SK-N-SH treated with all-trans-retinoic acid at 6 μM for 48 hours (cell line): ENCODE data around the gene TMEM127.

Experiments
- ATAC-seq: fragments of 200-7000 bp; cut with Tn5 transposase; 3 replicates; pipeline ENCODE4 v1.9.1; 2020; ENCODE audit warnings: mild to moderate bottlenecking, moderate library complexity
- ARNTL ChIP-seq: fragments of 450-650 bp; formaldehyde crosslinking; IDR thresholded peaks from 2 replicates; pipeline ENCODE4 v1.5.0; 2020; ENCODE audit warnings: low read depth, mild to moderate bottlenecking, moderate library complexity, borderline replicate concordance
- ESRRG ChIP-seq: fragments of 250-450 bp; sonication (Bioruptor Pico); IDR thresholded peaks from 2 replicates; pipeline ENCODE4 v1.6.1; 2021; ENCODE audit warnings: mild to moderate bottlenecking
- OSR1 ChIP-seq: fragments of 250-450 bp; sonication (Bioruptor Pico); IDR thresholded peaks from 2 replicates; pipeline ENCODE4 v1.8.0; 2022; ENCODE audit warnings: moderate library complexity, mild to moderate bottlenecking, inconsistent platforms
- PPARA ChIP-seq: fragments of 250-450 bp; sonication (Bioruptor Pico); IDR thresholded peaks from 2 replicates; pipeline ENCODE4 v1.5.0; 2020; ENCODE audit warnings: mild to moderate bottlenecking, borderline replicate concordance
- RARB ChIP-seq: fragments of 250-450 bp; sonication (Bioruptor Pico); IDR thresholded peaks from 2 replicates; pipeline ENCODE4 v1.8.0; 2021; ENCODE audit warnings: mild to moderate bottlenecking, moderate library complexity
- SNAI2 ChIP-seq: fragments of 250-450 bp; sonication (Bioruptor Pico); IDR thresholded peaks from 2 replicates; pipeline ENCODE4 v1.5.0; 2020; ENCODE audit warnings: mild to moderate bottlenecking, moderate library complexity
- TOX ChIP-seq: fragments of 250-450 bp; sonication (Bioruptor Pico); IDR thresholded peaks from 2 replicates; pipeline ENCODE4 v1.8.0; 2021; ENCODE audit warnings: mild to moderate bottlenecking, moderate library complexity, borderline replicate concordance
- ZC3H10 ChIP-seq: fragments of 250-450 bp; sonication (Bioruptor Pico); IDR thresholded peaks from 2 replicates; pipeline ENCODE4 v1.5.1; 2021; ENCODE audit warnings: mild to moderate bottlenecking, moderate library complexity
- ZNF565 ChIP-seq: fragments of 450-650 bp; formaldehyde crosslinking; conservative IDR thresholded peaks from 2 replicates; pipeline ENCODE4 v1.5.0; 2020; ENCODE audit warnings: low read depth, mild to moderate bottlenecking, moderate library complexity
- ZNF70 ChIP-seq: fragments of 450-650 bp; formaldehyde crosslinking; IDR thresholded peaks from 2 replicates; pipeline ENCODE4 v1.5.0; 2020; ENCODE audit warnings: mild to moderate bottlenecking, moderate library complexity
- ZNF8 ChIP-seq: fragments of 450-650 bp; formaldehyde crosslinking; IDR thresholded peaks from 2 replicates; pipeline ENCODE4 v1.5.0; 2020; ENCODE audit warnings: mild to moderate bottlenecking, moderate library complexity
- TF ChIP-seq, protein P1 (sequence below): fragments of 250-450 bp; sonication (Bioruptor Pico); IDR thresholded peaks from 2 replicates; pipeline ENCODE4 v1.5.1; 2021; ENCODE audit warnings: mild to moderate bottlenecking, moderate library complexity
- TF ChIP-seq, protein P2 (sequence below): fragments of 250-450 bp; sonication (Bioruptor Pico); IDR thresholded peaks from 2 replicates; pipeline ENCODE4 v1.5.0; 2020; ENCODE audit warnings: mild to moderate bottlenecking, moderate library complexity
- TF ChIP-seq, protein P3 (sequence below): fragments of 250-450 bp; sonication (Bioruptor Pico); IDR thresholded peaks from 2 replicates; pipeline ENCODE4 v1.8.0; 2021; ENCODE audit warnings: low read depth, mild to moderate bottlenecking, moderate library complexity, borderline replicate concordance
- TF ChIP-seq, protein P4 (sequence below): fragments of 250-450 bp; sonication (Bioruptor Pico); IDR thresholded peaks from 2 replicates; pipeline ENCODE4 v1.8.0; 2020; ENCODE audit warnings: mild to moderate bottlenecking, moderate library complexity, borderline replicate concordance

Gene TMEM127

DNA sequence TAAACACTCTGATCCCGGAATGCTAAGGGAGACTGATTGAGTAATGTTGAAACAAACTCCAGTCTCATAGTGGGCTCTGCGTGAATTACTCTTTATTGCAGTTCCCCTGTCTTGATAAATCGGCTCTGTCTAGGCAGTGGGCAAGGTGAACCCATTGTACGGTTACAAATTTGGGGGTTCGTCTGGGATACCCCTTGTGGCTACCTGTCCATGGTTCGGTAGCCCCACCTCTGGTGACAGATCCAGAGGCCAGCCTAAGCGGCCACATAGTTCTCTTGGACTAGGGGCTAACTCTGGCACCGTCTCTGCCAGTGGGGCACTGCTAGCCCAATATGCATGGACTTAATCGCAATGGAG is 56.1 kb downstream of the TMEM127 start:
- TF ChIP-seq ZNF70 (CRISPR knock-in tag) (no peak), RARB (no peak), TOX (CRISPR knock-in tag) (no peak), PPARA (no peak), ARNTL (no peak), ZNF565 (no peak), ZNF8 (CRISPR knock-in tag) (no peak)
- TF ChIP-seq, protein P1, sequence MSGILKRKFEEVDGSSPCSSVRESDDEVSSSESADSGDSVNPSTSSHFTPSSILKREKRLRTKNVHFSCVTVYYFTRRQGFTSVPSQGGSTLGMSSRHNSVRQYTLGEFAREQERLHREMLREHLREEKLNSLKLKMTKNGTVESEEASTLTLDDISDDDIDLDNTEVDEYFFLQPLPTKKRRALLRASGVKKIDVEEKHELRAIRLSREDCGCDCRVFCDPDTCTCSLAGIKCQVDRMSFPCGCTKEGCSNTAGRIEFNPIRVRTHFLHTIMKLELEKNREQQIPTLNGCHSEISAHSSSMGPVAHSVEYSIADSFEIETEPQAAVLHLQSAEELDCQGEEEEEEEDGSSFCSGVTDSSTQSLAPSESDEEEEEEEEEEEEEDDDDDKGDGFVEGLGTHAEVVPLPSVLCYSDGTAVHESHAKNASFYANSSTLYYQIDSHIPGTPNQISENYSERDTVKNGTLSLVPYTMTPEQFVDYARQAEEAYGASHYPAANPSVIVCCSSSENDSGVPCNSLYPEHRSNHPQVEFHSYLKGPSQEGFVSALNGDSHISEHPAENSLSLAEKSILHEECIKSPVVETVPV (CRISPR knock-in tag), result no peak
- TF ChIP-seq, protein P2, sequence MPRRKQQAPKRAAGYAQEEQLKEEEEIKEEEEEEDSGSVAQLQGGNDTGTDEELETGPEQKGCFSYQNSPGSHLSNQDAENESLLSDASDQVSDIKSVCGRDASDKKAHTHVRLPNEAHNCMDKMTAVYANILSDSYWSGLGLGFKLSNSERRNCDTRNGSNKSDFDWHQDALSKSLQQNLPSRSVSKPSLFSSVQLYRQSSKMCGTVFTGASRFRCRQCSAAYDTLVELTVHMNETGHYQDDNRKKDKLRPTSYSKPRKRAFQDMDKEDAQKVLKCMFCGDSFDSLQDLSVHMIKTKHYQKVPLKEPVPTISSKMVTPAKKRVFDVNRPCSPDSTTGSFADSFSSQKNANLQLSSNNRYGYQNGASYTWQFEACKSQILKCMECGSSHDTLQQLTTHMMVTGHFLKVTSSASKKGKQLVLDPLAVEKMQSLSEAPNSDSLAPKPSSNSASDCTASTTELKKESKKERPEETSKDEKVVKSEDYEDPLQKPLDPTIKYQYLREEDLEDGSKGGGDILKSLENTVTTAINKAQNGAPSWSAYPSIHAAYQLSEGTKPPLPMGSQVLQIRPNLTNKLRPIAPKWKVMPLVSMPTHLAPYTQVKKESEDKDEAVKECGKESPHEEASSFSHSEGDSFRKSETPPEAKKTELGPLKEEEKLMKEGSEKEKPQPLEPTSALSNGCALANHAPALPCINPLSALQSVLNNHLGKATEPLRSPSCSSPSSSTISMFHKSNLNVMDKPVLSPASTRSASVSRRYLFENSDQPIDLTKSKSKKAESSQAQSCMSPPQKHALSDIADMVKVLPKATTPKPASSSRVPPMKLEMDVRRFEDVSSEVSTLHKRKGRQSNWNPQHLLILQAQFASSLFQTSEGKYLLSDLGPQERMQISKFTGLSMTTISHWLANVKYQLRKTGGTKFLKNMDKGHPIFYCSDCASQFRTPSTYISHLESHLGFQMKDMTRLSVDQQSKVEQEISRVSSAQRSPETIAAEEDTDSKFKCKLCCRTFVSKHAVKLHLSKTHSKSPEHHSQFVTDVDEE (CRISPR knock-in tag), result no peak
- ATAC-seq, result no peak

DNA sequence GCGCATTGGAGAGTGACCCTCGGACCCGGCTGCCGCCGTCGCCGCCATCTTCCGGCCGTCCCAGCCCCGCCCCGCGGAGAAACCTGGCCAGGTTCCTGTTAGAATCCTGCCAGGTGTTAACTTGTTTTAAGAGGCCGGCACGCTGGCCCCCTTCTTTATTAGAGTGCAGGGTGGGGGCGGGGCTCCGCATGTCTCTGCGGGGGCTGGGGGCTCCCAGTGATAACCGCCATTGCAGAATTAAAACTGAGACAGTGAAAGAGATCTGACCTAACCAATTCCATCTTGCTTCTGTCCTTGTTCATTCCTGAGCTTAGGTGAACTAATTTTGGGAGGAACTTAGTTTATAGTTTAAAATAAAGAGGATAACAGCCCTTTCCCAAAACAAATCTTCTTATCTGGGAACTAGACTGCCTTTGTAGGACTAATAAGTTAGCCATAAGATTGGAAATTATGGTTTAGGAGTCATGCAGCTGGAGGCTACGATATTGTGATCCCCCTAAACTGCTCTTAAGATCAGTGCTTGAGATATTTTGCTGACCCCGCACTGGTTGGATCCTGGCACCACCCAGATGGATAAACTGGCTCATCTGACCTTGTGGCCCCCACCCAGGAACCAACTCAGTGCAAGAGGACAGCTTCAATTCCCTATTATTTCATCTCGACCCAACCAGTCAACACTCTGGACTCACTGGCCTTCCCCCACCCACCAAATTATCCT is 56.6 kb downstream of the TMEM127 start:
- ATAC-seq, result no peak
- no peak for TF ChIP-seq SNAI2
- TF ChIP-seq ZC3H10 (CRISPR knock-in tag), result no peak
- TF ChIP-seq ARNTL, result no peak
- TF ChIP-seq, protein P2 (CRISPR knock-in tag), result no peak
- no peak for TF ChIP-seq ZNF70 (CRISPR knock-in tag)
- no peak for TF ChIP-seq ESRRG (CRISPR knock-in tag)
- TF ChIP-seq, protein P3, sequence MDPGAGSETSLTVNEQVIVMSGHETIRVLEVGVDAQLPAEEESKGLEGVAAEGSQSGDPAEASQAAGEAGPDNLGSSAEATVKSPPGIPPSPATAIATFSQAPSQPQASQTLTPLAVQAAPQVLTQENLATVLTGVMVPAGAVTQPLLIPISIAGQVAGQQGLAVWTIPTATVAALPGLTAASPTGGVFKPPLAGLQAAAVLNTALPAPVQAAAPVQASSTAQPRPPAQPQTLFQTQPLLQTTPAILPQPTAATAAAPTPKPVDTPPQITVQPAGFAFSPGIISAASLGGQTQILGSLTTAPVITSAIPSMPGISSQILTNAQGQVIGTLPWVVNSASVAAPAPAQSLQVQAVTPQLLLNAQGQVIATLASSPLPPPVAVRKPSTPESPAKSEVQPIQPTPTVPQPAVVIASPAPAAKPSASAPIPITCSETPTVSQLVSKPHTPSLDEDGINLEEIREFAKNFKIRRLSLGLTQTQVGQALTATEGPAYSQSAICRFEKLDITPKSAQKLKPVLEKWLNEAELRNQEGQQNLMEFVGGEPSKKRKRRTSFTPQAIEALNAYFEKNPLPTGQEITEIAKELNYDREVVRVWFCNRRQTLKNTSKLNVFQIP (CRISPR knock-in tag), result no peak
- TF ChIP-seq, protein P4, sequence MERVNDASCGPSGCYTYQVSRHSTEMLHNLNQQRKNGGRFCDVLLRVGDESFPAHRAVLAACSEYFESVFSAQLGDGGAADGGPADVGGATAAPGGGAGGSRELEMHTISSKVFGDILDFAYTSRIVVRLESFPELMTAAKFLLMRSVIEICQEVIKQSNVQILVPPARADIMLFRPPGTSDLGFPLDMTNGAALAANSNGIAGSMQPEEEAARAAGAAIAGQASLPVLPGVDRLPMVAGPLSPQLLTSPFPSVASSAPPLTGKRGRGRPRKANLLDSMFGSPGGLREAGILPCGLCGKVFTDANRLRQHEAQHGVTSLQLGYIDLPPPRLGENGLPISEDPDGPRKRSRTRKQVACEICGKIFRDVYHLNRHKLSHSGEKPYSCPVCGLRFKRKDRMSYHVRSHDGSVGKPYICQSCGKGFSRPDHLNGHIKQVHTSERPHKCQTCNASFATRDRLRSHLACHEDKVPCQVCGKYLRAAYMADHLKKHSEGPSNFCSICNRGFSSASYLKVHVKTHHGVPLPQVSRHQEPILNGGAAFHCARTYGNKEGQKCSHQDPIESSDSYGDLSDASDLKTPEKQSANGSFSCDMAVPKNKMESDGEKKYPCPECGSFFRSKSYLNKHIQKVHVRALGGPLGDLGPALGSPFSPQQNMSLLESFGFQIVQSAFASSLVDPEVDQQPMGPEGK (CRISPR knock-in tag), result no peak; the same call in 1 of the 2 replicates

DNA sequence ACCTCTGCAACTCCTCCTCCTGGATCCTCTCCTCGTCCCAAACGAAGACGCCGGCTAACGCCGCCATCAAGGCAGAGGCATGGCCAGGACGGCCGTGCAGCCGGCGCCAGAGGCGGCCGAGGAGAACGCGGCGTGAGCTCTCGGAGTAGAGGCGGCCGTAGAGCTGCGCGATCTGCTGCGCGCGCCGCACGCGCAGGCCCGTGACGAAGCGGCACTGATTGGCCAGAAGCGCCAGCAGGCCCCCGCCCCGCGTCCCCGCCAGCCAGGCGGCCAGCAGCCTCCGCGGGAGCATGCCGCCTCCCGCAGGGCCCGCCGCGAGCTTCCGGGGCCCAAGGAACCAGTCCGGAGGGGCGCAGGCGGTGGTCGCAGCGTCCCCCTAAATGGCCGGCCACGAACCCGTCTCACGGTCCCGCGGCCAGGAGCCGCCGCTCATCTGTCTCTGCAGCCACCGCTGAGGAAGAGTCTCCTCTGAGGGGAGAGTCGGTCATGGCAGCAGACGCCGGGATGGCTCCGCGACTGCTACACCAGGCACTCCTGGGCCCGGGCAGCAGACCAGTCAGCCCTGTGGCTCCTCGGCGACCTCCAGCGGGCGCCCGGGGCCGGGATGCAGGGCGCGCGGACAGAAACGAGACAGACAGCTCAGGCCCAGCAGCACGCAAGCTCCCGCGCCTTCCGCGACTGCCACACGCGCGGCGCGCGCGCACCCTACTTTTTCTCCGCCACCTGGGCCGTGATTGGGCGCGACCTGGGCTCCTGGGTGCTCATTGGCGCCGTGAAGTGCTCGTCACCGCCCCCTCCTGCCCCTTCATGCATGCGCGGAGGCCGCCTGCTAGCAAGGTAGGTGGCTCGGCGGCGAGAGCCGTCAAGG is 57.4 kb downstream of the TMEM127 start, which contains the start of gene STARD7:
Gene STARD7 (minus strand): TSS at position 685 of the 868 bp plus-strand sequence. CDS start 393 bp downstream, at position 292.
- no peak for TF ChIP-seq ZC3H10 (CRISPR knock-in tag)
- no peak for TF ChIP-seq TOX (CRISPR knock-in tag)
- TF ChIP-seq, protein P2 (CRISPR knock-in tag), result no peak
- TF ChIP-seq ZNF8 (CRISPR knock-in tag), result no peak
- TF ChIP-seq OSR1 (CRISPR knock-in tag), result no peak
- no peak for TF ChIP-seq ARNTL
- ATAC-seq, result peak; percentile 95
